ENCODE data around the gene PHF2. TPM values are rescaled to one million over a fixed set of nuclear protein-coding genes. Genes with fewer than 3 reads are reported as not detected.

Gene PHF2
- total and polyA plus RNA-seq, 10 donors: 11.2 to 46.2 (median 31.0) TPM

- Histone ChIP-seq H3K27me3 (replicated peaks in 1 of 7) (no peaks in the 10 kb centered on the region), H3K4me1 (peaks cover 9 to 40% (median 28%) of the 10 kb centered on the region in 6 donors), H3K9me3 (peaks cover 0 to 8% (median 0%) of the 10 kb centered on the region in 8 donors), H3K4me3 (peak overlapping the region; percentile 18 to 75 (median 42)), H3K27ac (peak overlapping the region; percentile 84 to 98 (median 92)), H3K36me3 (peaks cover 0 to 30% (median 23%) of the 10 kb centered on the region in 6 donors)
- 62 to 74% (median 68%) methylated on average over 13 to 15 of the region's 15 CpGs for WGBS, 5 donors
- peak; percentile 83 for DNase-seq
- intact Hi-C loops (cut with DNase I; ENCODE audit: low total_unique reads): loop anchor here (10.0 kb wide), 1 partner anchor 403 kb away; no protein-coding TSS in a partner anchor
- TF ChIP-seq POLR2A (IDR thresholded peaks at IDR 0.05) (no peak), POLR2AphosphoS5 (IDR thresholded peaks at IDR 0.05) (no peak)
- TF ChIP-seq, protein P1, sequence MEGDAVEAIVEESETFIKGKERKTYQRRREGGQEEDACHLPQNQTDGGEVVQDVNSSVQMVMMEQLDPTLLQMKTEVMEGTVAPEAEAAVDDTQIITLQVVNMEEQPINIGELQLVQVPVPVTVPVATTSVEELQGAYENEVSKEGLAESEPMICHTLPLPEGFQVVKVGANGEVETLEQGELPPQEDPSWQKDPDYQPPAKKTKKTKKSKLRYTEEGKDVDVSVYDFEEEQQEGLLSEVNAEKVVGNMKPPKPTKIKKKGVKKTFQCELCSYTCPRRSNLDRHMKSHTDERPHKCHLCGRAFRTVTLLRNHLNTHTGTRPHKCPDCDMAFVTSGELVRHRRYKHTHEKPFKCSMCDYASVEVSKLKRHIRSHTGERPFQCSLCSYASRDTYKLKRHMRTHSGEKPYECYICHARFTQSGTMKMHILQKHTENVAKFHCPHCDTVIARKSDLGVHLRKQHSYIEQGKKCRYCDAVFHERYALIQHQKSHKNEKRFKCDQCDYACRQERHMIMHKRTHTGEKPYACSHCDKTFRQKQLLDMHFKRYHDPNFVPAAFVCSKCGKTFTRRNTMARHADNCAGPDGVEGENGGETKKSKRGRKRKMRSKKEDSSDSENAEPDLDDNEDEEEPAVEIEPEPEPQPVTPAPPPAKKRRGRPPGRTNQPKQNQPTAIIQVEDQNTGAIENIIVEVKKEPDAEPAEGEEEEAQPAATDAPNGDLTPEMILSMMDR (IDR thresholded peaks at IDR 0.05 in 8 of 11, conservative IDR thresholded peaks at IDR 0.05 in 3 of 11): no peak
These were observed 9.0 kb upstream of the PHF2 start for GRCh38 chr9:93567271-93567959.

DNA sequence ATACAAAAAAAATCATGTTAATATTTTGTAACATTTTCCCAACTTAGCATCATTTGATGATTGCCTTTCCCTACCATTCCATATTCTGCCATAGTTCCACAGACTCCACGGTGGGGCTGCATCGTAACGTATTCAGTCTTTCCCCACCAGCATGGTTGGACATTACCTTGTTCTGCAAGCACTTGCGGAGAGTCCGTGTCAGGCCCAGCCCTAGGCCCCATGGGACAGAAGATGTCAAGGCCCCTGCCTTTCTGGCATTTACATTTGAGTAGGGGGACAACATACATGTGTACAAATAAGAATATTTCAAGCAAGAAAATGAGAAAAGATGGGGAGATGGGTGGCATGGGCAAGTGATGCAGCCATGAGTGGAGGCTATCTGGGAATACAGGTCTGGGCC lies 8.2 kb upstream of the PHF2 start:
- no peak overlapping the region for H3K4me3 ChIP-seq
- peaks cover 0 to 8% (median 0%) of the 10 kb centered on the region in 8 donors for H3K9me3 ChIP-seq
- peak overlapping the region in 7 of 8 donors; percentile 84 to 98 (median 93) for H3K27ac ChIP-seq
- intact Hi-C loops (cut with DNase I; ENCODE audit: low total_unique reads): loop anchor here (10.0 kb wide), 1 partner anchor 403 kb away; no protein-coding TSS in a partner anchor
- peaks cover 9 to 40% (median 28%) of the 10 kb centered on the region in 6 donors for H3K4me1 ChIP-seq
- 92 to 97% (median 94%) methylated on average over 5 of the region's 5 CpGs for WGBS, 5 donors
- DNase-seq: no peak
- H3K27me3 ChIP-seq (replicated peaks in 1 of 7): no peaks in the 10 kb centered on the region
- no peak for TF ChIP-seq POLR2AphosphoS5 (IDR thresholded peaks at IDR 0.05)
- TF ChIP-seq POLR2A (IDR thresholded peaks at IDR 0.05): no peak
- TF ChIP-seq, protein P1 (IDR thresholded peaks at IDR 0.05 in 8 of 11, conservative IDR thresholded peaks at IDR 0.05 in 3 of 11): no peak
- peaks cover 0 to 23% (median 16%) of the 10 kb centered on the region in 6 donors for H3K36me3 ChIP-seq

DNA sequence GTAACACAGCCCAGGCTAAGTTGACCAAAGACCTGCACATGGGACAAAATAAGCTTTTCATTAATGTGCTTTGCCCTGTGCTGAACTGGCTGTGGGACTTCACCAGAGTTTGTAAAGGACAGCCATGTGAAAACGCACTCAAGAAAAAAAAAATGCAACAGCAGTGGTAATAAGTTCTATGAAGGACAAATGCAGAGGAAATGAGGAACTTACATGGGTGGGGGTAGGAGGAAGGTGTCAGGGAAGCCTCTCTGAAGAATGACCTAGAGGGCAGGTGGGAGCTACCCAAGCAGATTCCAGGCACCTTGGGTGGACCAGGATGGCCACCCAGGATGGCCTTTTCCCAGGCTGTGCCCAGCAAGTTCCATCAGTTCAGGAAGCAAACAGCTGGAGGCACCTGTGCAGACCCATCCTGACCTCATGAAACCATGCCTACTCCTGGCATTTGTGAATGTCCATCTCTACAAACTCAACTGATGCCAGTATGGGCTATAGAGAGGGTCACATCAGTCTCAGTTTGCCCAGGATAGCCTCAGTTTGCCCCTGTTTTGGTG lies 6.7 kb upstream of the PHF2 start:
- no peak for TF ChIP-seq POLR2AphosphoS5 (IDR thresholded peaks at IDR 0.05)
- TF ChIP-seq POLR2A (IDR thresholded peaks at IDR 0.05): no peak
- TF ChIP-seq, protein P1 (IDR thresholded peaks at IDR 0.05 in 8 of 11, conservative IDR thresholded peaks at IDR 0.05 in 3 of 11): no peak

DNA sequence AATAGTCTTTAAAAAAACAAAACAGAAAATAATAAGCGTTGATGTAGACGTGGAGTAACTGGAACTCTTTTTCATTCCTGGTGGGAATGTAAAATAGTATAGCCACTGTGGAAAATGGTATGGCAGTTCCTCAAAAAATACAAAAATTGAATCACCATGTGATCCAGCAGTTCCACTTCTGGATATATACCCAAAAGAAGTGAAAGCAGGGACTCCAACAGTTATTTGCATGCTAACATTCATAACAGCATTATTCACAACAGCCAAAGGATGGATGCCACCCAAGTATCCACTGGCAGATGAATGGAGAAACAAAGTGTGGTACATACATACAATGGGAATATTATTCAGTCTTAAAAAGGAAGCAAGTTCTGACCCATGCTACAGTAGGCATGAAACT lies 4.2 kb upstream of the PHF2 start:
- no peak for DNase-seq
- peaks cover 17 to 50% (median 31%) of the 10 kb centered on the region in 6 donors for H3K4me1 ChIP-seq
- no peak for TF ChIP-seq POLR2A (IDR thresholded peaks at IDR 0.05)
- TF ChIP-seq, protein P1 (IDR thresholded peaks at IDR 0.05 in 8 of 11, conservative IDR thresholded peaks at IDR 0.05 in 3 of 11): no peak
- no peak for TF ChIP-seq POLR2AphosphoS5 (IDR thresholded peaks at IDR 0.05)
- H3K27ac ChIP-seq: no peak overlapping the region
- H3K27me3 ChIP-seq (replicated peaks in 1 of 7): no peaks in the 10 kb centered on the region
- 91 to 98% (median 95%) methylated on average over 2 of the region's 2 CpGs for WGBS, 5 donors
- H3K36me3 ChIP-seq: no peaks in the 10 kb centered on the region
- no peak overlapping the region for H3K4me3 ChIP-seq
- H3K9me3 ChIP-seq: peaks cover 0 to 8% (median 0%) of the 10 kb centered on the region in 8 donors
- intact Hi-C loops (cut with DNase I; ENCODE audit: low total_unique reads): no loop called here

More for the DNA sequence above, 6.7 kb upstream of the PHF2 start:
- intact Hi-C loops (cut with DNase I; ENCODE audit: low total_unique reads): loop anchor here (10.0 kb wide), 1 partner anchor 405 kb away; no protein-coding TSS in a partner anchor
- H3K4me1 ChIP-seq: peaks cover 13 to 49% (median 33%) of the 10 kb centered on the region in 6 donors
- peak overlapping the region in 3 of 8 donors; percentile 29 to 98 (median 41) for H3K27ac ChIP-seq
- H3K27me3 ChIP-seq (replicated peaks in 1 of 7): no peaks in the 10 kb centered on the region
- 22 to 44% (median 32%) methylated on average over 1 of the region's 1 CpG for WGBS, 5 donors
- peaks cover 0 to 7% (median under 1%) of the 10 kb centered on the region in 6 donors for H3K36me3 ChIP-seq
- peaks cover 0 to 8% (median 0%) of the 10 kb centered on the region in 8 donors for H3K9me3 ChIP-seq
- no peak overlapping the region for H3K4me3 ChIP-seq
- DNase-seq: no peak

Data from spleen (tissue), 11 donors.